Suppressor macrophage treated with lipopolysaccharide for 4 hours (primary cell): ENCODE data around the gene DPM2.

Source experiments
- DNase-seq: peaks from one replicate; pipeline ENCODE4 v3.0.0-alpha.2; 2020

DPM2 gene

DNA sequence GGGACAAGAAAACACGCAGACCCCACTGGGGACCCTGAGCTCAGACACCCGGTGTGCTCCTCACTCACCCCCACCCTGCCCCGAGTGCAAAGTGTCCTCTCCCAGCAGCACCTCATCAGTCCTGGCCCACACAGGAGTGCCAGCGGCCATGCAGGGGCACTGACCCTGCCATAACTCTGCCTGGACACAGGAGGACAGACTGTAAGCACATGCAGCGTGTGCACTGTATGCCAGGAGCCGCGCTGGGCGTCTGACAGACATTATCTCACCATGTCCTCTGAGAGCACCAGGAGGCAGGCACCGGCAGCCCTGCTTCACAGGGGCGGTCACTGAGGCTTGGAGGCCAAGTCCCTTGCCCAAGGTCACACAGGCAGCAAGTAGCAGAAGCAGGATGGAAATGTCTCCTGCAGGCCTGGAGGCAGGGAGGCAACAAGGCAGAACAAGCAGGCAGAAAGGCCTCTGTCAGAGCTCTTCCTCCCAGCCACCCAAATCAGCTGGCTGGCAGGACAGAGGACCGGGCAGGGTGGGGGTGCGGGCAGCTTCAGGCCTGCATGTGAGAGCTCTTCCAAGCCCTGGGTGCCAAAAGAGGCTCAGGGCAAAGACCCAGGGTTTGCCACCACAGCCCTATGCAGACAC is 34.7 kb upstream of the DPM2 start:
- no peak for DNase-seq

DNA sequence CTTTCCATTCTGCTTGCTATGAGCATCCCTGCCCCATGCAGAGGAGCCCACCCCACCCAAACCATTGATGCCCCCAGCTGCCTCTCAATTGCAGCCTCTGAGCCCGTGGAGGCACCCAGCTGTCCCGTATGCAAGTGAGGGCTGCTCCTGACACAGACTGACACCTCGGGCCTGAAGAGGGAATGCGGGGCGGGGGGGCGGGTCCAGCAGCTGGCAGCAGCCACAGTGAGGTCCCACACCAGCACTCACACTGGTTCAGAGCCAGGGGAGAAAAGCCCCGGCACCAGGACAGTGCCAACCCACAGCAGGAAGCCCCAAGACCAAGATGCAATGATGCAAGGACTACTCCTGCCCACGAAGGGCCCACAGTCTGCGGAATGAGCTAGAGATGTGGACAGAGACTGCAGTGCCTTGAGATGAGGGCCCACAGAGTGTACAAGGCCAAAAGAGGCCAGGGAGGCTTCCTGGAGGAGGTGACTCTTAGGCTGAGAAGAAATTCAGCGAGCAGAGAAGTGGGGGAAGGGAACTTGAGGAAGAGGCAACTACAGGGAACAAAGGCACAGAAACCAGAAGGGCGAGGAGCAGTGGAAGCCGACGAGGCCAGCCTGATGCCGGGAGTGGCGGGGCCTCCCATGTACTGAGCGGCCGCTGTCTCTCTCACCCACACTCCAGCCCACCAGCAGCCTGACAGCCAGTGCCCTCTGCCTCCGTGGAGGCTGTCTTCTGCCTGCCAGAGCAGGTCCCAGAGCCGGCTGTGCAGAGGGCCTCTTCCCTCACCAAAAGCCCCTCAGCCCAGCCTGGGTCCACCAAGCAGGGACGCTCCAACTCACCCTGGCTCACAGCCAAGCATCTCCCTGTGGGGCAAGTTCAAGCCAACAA is 33.9 kb upstream of the DPM2 start:
- peak; percentile 39 for DNase-seq

- no peak for DNase-seq
These were observed 33.0 kb upstream of the DPM2 start for GRCh38 chr9:127970401-127971313.

GRCh38 chr9:127968700-127969383 is 31.2 kb upstream of the DPM2 start:
- DNase-seq: peak; percentile 29

DNA sequence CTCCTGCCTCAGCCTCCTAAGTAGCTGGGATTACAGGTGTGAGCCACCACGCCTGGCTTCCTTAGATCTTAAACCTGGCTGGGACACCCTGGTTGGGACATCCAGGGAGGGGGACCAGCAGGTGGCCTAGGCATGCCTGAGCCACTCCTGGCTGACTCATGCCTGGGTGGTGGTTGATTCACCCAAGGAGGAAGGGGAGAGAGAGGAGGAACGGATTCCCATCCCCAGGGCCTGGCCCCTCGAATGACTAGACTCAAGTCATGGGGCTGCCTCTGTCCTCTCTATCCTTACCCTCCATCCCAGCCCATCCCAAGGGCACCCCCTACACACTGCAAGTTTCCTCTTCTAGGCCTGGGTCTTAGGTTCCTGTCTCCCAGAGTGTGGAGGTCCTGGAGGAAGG is 30.4 kb upstream of the DPM2 start:
- DNase-seq: peak; percentile 36

DNA sequence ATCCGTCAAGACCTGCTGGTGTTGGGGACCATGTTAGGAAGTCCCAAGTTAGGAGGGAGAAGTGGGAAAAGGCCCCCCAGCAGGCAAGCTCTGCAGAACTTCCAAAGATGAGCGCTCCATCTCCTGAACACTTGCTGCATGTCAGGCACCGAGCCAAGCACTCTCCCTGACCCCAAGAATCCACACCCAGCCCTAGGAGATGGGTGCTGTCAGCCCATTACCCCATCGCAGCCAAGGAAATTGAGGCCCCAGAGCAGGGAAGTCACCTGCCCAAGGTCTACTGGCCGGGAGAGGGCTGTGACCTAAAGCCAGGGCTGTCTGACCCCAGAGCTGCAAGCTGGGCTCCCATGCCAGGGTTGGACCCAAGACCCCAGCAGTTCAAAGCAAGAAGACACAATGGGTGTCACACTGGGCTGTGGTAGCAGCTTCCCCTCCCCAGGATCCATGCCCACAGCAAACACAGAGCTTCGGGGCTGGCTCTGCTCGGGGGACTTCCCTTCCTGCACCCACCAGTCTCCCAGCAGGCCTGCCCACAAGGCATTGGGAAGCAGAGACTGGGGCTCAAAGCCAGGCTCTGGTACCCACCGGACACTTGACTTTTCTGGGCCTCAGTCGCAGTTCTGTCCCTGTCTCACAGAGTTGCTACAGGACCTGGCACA is 29.6 kb upstream of the DPM2 start:
- DNase-seq: no peak

GRCh38 chr9:127966416-127967150 is 28.9 kb upstream of the DPM2 start:
- no peak for DNase-seq

GRCh38 chr9:127965953-127966352 is 28.3 kb upstream of the DPM2 start:
- no peak for DNase-seq

- DNase-seq: no peak
These were observed 25.9 kb upstream of the DPM2 start for GRCh38 chr9:127963359-127964064.

DNA sequence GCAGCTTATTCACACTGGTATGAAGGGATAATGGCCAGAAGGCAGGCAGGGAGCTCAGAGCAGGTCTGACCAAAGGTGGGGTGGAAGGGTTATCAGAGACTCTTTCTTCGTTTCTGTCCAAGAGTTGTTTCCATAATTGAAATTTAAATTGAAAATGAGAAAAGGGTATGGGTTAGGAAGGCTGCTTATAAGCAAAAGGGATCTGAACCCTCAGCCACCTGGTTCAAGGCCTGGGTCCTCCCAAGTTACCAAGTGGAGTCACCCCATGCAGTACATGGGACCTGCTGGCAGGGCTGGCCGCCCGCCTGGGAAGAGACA is 25.3 kb upstream of the DPM2 start:
- DNase-seq: no peak

- no peak for DNase-seq
These were observed 24.6 kb upstream of the DPM2 start for GRCh38 chr9:127962278-127962677.

DNA sequence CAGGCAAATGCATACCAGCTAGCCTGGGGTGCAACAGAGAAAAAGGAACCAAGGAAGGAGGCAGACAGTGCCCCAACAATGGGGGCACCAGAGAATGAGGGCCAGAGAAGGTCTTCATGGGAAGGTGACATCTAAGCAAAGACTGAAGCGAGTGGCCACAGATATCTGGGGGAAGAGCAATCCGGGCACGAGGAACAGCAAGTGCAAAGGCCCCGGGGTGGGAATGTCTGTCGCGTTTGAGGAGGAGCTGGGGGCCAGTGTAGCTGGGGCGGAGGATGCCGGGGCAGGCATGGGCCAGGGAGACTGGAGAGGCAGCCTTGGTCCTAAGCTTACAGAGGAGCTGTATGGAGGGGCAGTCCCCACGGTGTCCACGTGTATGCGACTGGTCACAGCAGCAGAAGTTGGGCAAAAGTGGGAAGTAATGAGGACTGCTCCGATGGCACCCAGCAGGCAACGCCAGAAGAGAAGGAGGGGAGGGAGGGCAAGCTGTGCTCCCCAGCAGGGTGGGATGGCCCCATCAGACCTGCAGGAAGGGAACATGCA is 24.0 kb upstream of the DPM2 start:
- DNase-seq: peak; percentile 46

DNA sequence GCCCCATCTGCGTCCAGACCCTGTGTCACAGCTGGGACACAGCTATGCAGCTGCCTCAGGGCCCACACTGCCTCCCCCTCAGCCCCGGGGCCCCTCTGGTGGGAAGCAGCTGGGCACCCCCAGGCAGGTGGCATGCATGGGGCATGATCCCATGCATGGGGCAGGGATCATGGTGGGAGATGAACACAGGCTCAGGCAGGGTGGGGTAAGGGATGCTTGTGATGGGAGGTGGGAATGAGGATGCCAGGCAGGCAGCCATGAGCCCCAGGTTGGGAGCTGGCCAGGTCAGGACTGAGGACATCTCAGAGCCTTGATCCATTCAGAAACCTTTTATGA is 23.5 kb upstream of the DPM2 start:
- DNase-seq: no peak

- DNase-seq: no peak
These were observed 22.9 kb upstream of the DPM2 start for GRCh38 chr9:127960410-127961154.

DNA sequence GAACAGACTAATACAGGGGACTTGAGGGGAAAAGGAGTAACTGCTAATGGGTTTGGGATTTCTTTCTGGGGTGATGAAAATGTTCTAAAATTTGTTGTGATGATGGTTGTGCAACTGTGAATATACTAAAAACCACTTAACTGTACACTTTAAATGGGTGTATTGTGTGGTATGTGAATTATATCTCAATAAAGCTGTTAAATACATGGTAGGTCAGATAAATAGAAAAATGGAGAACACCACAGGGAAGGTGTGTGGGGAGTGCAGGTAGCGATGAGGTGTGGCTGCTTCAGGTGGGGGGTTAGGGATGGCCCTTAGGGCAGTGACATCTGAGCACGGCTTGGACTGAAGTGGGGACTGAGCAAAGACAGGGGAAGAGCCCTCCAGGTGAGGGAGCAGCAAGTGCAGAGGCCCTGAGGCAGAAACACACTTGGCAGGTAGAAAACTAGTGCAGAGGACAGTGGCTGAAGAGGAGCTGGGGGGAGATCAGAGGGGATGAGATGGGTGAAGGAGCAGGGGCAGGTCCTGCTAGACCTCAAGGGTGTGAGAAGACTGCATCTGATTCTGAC is 22.3 kb upstream of the DPM2 start:
- no peak for DNase-seq

- no peak for DNase-seq
These were observed 21.7 kb upstream of the DPM2 start for GRCh38 chr9:127959398-127959797.

DNA sequence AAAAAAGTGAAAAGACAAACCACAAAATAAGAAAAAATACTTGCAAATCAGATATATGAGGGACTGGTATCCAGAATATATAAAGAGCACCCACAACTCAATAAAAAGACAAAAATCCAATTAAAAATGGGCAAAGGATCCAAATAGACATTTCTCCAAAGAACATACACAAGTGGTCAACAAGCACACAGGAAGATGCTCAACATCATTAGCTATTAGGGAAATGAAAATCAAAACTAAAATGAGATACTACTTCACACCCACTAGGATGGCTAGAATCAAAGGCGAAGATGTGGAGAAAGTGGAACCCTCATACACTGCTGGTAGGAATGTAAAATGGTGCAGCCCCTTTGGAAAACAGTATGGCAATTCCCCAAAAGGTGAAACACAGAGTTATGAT is 21.1 kb upstream of the DPM2 start:
- DNase-seq: no peak

- DNase-seq: no peak
These were observed 17.8 kb upstream of the DPM2 start for GRCh38 chr9:127955294-127956015.

- DNase-seq: no peak
These were observed 17.2 kb upstream of the DPM2 start for GRCh38 chr9:127954831-127955293.
